Liver (tissue), 9 donors: Measurements from ENCODE around the gene CFAP97D2. TPM values are rescaled to one million over a fixed set of nuclear protein-coding genes. Genes with fewer than 3 reads are reported as not detected.

ENCODE experiments used
- DNase-seq: peaks from one replicate; pipeline ENCODE4 v3.0.0-alpha.2; 2017; ENCODE audit warnings: low spot score
- H3K27ac ChIP-seq, 2 donors: one replicate each; pipeline ENCODE4 v1.7.0; 2013; ENCODE audit warnings: inconsistent platforms in 2 of 2, low read length in 2 of 2, control low read depth in 1 of 2, low read depth in 1 of 2, mild to moderate bottlenecking in 1 of 2
- H3K27me3 ChIP-seq, 4 donors: one replicate each; pipeline versions ENCODE4 v1.6.1 to v1.7.0; 2013; ENCODE audit warnings: low read length in 3 of 4, inconsistent platforms in 1 of 4, mild to moderate bottlenecking in 1 of 4, moderate library complexity in 1 of 4; ENCODE audit not compliant: control insufficient read depth in 4 of 4, insufficient read depth in 4 of 4
- H3K36me3 ChIP-seq, 4 donors: one replicate each; pipeline versions ENCODE4 v1.6.1 to v1.7.0; 2013; ENCODE audit warnings: low read length in 3 of 4, mild to moderate bottlenecking in 3 of 4, low read depth in 1 of 4, moderate library complexity in 1 of 4; ENCODE audit not compliant: control insufficient read depth in 4 of 4, insufficient read depth in 3 of 4
- H3K4me1 ChIP-seq, 4 donors: one replicate each; pipeline versions ENCODE4 v1.6.1 to v1.7.0; 2013; ENCODE audit warnings: low read length in 3 of 4, mild to moderate bottlenecking in 3 of 4, moderate library complexity in 1 of 4; ENCODE audit not compliant: control insufficient read depth in 4 of 4, insufficient read depth in 4 of 4
- H3K4me3 ChIP-seq, 3 donors: one replicate each; pipeline versions ENCODE4 v1.6.1 to v1.7.0; 2013; ENCODE audit warnings: low read length in 3 of 3, control low read depth in 1 of 3, low read depth in 1 of 3, mild to moderate bottlenecking in 1 of 3
- H3K9ac ChIP-seq, 2 donors: one replicate each; pipeline ENCODE4 v1.7.0; 2013; ENCODE audit warnings: low read length in 2 of 2, mild to moderate bottlenecking in 2 of 2, moderate library complexity in 2 of 2, control low read depth in 1 of 2, low read depth in 1 of 2
- H3K9me3 ChIP-seq, 4 donors: one replicate each; pipeline versions ENCODE4 v1.6.1 to v1.7.0; 2013; ENCODE audit warnings: low read length in 3 of 4; ENCODE audit not compliant: control insufficient read depth in 4 of 4
- EGR1 ChIP-seq, 2 donors: IDR thresholded peaks; 2 replicates each; pipeline ENCODE4 v1.6.1; 2016 to 2018; ENCODE audit warnings: antibody characterized with exemption in 2 of 2, low read depth in 2 of 2
- FOXA1 ChIP-seq: IDR thresholded peaks from 2 replicates; pipeline ENCODE4 v1.6.1; 2016; ENCODE audit warnings: antibody characterized with exemption
- FOXA2 ChIP-seq: IDR thresholded peaks from 2 replicates; pipeline ENCODE4 v1.6.1; 2016; ENCODE audit warnings: antibody characterized with exemption
- GABPA ChIP-seq, 2 donors: IDR thresholded peaks in 1 of 2; conservative IDR thresholded peaks in 1 of 2; 2 replicates each; pipeline ENCODE4 v1.6.1; 2016; ENCODE audit warnings: antibody characterized with exemption in 2 of 2, mild to moderate bottlenecking in 1 of 2, moderate library complexity in 1 of 2
- HNF4G ChIP-seq: IDR thresholded peaks from 2 replicates; pipeline ENCODE4 v1.6.1; 2016; ENCODE audit warnings: antibody characterized with exemption
- JUND ChIP-seq, 2 donors: IDR thresholded peaks; 2 replicates each; pipeline ENCODE4 v1.6.1; 2016; ENCODE audit warnings: antibody characterized with exemption in 2 of 2
- MAX ChIP-seq: IDR thresholded peaks from 2 replicates; pipeline ENCODE4 v1.6.1; 2016; ENCODE audit warnings: antibody characterized with exemption
- NR2F2 ChIP-seq: IDR thresholded peaks from 2 replicates; pipeline ENCODE4 v1.6.1; 2016; ENCODE audit warnings: antibody characterized with exemption
- RAD21 ChIP-seq, 2 donors: IDR thresholded peaks; 2 replicates each; pipeline ENCODE4 v1.6.1; 2016; ENCODE audit warnings: antibody characterized with exemption in 2 of 2, mild to moderate bottlenecking in 2 of 2
- RXRA ChIP-seq, 2 donors: IDR thresholded peaks; 2 replicates each; pipeline ENCODE4 v1.6.1; 2017 to 2018; ENCODE audit warnings: antibody characterized with exemption in 2 of 2, mild to moderate bottlenecking in 1 of 2
- SP1 ChIP-seq: IDR thresholded peaks from 2 replicates; pipeline ENCODE4 v1.6.1; 2018; ENCODE audit warnings: antibody characterized with exemption, mild to moderate bottlenecking
- TAF1 ChIP-seq: conservative IDR thresholded peaks from 2 replicates; pipeline ENCODE4 v1.6.1; 2016; ENCODE audit warnings: antibody characterized with exemption, mild to moderate bottlenecking
- YY1 ChIP-seq: IDR thresholded peaks from 2 replicates; pipeline ENCODE4 v1.6.1; 2016; ENCODE audit warnings: antibody characterized with exemption, mild to moderate bottlenecking
- ZBTB33 ChIP-seq: IDR thresholded peaks from 2 replicates; pipeline ENCODE4 v1.6.1; 2016; ENCODE audit warnings: antibody characterized with exemption
- WGBS: extraction: QIAGEN DNeasy Blood & Tissue Kit; methylation state at CpG from one replicate; pipeline ENCODE4 v1.1.7; 2013; 5-methylcytosine and 5-hydroxymethylcytosine counted together
- polyA plus RNA-seq, 2 donors: library from polyadenylated mRNA; stranded (reverse) in 1 of 2; unstranded in 1 of 2; fragments of 200-250 nt in 1 of 2; fragments of >200 nt in 1 of 2; fragmentation: Nextera tagmentation in 1 of 2; extraction: Ambion mirVana in 1 of 2; gene quantifications; one replicate each; pipeline versions ENCODE4 v1.2.1 to v1.2.3, GENCODE V29; 2013 to 2015
- total RNA-seq, 2 donors: library from RNA; depleted of rRNA; stranded (reverse); fragments of >200 nt; gene quantifications; one replicate each; pipeline ENCODE4 v1.2.3, GENCODE V29; 2014
- TF ChIP-seq, protein P1 (sequence below): fragments of 150-350 bp; IDR thresholded peaks from 2 replicates; pipeline ENCODE4 v1.5.1; 2017; ENCODE audit warnings: improper control_type of control experiment, low read depth, low read length; ENCODE audit not compliant: missing input control
- TF ChIP-seq, protein P2 (sequence below): IDR thresholded peaks from 2 replicates; pipeline ENCODE4 v1.6.1; 2016; ENCODE audit warnings: antibody characterized with exemption
- TF ChIP-seq, protein P3 (sequence below): IDR thresholded peaks from 2 replicates; pipeline ENCODE4 v1.6.1; 2016; ENCODE audit warnings: antibody characterized with exemption, mild to moderate bottlenecking
- donor health status: healthy.
- donor health status: healthy.
- donor health status: healthy.
- donor health status: healthy.
- donor health status: healthy.

CFAP97D2 gene
- total and polyA plus RNA-seq, 4 donors = not detected

- H3K9ac ChIP-seq = no peak overlapping the region
Observed at GRCh38 chr13:114234266-114234644, 55.2 kb downstream of the CFAP97D2 start.

DNA sequence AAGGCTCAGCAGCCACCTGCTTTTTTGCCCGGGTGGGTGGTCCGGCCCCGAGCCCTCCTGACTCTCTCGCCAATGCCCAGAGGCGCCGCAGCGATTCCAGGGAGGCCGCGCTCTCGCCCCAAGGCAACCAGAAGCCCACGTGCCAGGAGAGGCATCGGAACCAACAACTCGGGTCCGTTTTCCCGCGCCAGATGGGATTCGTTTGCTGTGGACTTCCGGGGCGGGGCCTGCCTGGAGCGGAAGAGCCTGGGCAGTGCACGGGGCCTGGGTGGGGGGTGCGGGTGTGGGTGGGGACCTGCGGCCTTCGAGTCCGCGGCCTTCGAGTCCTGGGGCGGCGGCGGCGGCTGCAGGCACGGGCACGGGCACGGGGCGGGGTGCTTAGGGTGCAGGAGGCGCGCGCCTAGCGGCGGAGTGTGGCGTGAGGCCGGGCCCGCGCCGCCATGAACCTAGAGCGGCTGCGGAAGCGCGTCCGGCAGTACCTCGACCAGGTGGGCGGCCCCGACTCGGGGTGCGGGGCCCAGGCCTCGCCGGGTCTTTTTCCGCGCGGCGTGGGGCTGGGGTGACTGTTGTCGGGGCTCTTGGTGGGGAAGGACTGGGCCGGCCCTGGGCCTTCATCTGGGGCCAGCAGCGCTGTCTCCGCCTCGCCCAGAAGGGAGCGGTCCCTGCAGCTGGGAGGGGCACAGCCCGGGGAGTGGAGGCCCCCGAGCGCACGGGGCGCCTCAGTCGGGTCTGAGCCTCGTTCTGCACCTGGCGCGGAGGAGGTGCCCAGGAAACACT lies 55.8 kb downstream of the CFAP97D2 start, which contains the start of gene CDC16:
CDC16 (plus strand) TSS at position 253 of the 777 bp plus-strand sequence; CDS start at position 441, 188 bp downstream.
- H3K4me3 ChIP-seq = peak within 1 kb of the TSS; percentile 57 to 99 (median 82)
- peaks cover 6 to 15% (median 7%) of the 10 kb centered on the region in 4 donors for H3K4me1 ChIP-seq
- H3K9ac ChIP-seq = peak within 1 kb of the TSS; percentile 78 to 83
- WGBS = 1% methylated on average over 76 of the region's 76 CpGs
- no peaks in the 10 kb centered on the region for H3K27me3 ChIP-seq
- TF ChIP-seq, protein P1, sequence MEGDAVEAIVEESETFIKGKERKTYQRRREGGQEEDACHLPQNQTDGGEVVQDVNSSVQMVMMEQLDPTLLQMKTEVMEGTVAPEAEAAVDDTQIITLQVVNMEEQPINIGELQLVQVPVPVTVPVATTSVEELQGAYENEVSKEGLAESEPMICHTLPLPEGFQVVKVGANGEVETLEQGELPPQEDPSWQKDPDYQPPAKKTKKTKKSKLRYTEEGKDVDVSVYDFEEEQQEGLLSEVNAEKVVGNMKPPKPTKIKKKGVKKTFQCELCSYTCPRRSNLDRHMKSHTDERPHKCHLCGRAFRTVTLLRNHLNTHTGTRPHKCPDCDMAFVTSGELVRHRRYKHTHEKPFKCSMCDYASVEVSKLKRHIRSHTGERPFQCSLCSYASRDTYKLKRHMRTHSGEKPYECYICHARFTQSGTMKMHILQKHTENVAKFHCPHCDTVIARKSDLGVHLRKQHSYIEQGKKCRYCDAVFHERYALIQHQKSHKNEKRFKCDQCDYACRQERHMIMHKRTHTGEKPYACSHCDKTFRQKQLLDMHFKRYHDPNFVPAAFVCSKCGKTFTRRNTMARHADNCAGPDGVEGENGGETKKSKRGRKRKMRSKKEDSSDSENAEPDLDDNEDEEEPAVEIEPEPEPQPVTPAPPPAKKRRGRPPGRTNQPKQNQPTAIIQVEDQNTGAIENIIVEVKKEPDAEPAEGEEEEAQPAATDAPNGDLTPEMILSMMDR = peak; percentile 14
- TF ChIP-seq SP1 (peak; percentile 51), GABPA (IDR thresholded peaks at IDR 0.05 in 1 of 2, conservative IDR thresholded peaks at IDR 0.05 in 1 of 2) (peak; percentile 86 to 94), YY1 (no peak), MAX (peak; percentile 98), RAD21 (IDR thresholded peaks at IDR 0.05) (no peak), FOXA2 (no peak)
- TF ChIP-seq, protein P2, sequence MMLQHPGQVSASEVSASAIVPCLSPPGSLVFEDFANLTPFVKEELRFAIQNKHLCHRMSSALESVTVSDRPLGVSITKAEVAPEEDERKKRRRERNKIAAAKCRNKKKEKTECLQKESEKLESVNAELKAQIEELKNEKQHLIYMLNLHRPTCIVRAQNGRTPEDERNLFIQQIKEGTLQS = no peak
- H3K27ac ChIP-seq = peak within 1 kb of the TSS; percentile 82 to 84
- H3K36me3 ChIP-seq = peaks cover 2 to 23% (median 22%) of the 10 kb centered on the region in 4 donors
- no peaks in the 10 kb centered on the region for H3K9me3 ChIP-seq
- peak; percentile 92 for DNase-seq

More at GRCh38 chr13:114234266-114234644, 55.2 kb downstream of the CFAP97D2 start:
- Histone ChIP-seq H3K4me3 (peak overlapping the region in 2 of 3 donors; percentile 19 to 99), H3K27ac (peak overlapping the region; percentile 82 to 84), H3K9me3 (no peaks in the 10 kb centered on the region), H3K36me3 (peaks cover 2 to 18% (median 17%) of the 10 kb centered on the region in 4 donors), H3K27me3 (no peaks in the 10 kb centered on the region), H3K4me1 (peaks cover 6 to 18% (median 7%) of the 10 kb centered on the region in 4 donors)
- DNase-seq = no peak
- TF ChIP-seq ZBTB33 = no peak
- TF ChIP-seq HNF4G = no peak
- no peak for TF ChIP-seq TAF1
- TF ChIP-seq RAD21 (IDR thresholded peaks at IDR 0.05) = no peak
- TF ChIP-seq RXRA (IDR thresholded peaks at IDR 0.05) = no peak
- TF ChIP-seq EGR1 (IDR thresholded peaks at IDR 0.05; ENCODE audit: low read depth in 2 of 2) = no peak
- no peak for TF ChIP-seq FOXA2
- TF ChIP-seq MAX = no peak
- TF ChIP-seq FOXA1 = no peak
- no peak for TF ChIP-seq JUND (IDR thresholded peaks at IDR 0.05)
- TF ChIP-seq, protein P3, sequence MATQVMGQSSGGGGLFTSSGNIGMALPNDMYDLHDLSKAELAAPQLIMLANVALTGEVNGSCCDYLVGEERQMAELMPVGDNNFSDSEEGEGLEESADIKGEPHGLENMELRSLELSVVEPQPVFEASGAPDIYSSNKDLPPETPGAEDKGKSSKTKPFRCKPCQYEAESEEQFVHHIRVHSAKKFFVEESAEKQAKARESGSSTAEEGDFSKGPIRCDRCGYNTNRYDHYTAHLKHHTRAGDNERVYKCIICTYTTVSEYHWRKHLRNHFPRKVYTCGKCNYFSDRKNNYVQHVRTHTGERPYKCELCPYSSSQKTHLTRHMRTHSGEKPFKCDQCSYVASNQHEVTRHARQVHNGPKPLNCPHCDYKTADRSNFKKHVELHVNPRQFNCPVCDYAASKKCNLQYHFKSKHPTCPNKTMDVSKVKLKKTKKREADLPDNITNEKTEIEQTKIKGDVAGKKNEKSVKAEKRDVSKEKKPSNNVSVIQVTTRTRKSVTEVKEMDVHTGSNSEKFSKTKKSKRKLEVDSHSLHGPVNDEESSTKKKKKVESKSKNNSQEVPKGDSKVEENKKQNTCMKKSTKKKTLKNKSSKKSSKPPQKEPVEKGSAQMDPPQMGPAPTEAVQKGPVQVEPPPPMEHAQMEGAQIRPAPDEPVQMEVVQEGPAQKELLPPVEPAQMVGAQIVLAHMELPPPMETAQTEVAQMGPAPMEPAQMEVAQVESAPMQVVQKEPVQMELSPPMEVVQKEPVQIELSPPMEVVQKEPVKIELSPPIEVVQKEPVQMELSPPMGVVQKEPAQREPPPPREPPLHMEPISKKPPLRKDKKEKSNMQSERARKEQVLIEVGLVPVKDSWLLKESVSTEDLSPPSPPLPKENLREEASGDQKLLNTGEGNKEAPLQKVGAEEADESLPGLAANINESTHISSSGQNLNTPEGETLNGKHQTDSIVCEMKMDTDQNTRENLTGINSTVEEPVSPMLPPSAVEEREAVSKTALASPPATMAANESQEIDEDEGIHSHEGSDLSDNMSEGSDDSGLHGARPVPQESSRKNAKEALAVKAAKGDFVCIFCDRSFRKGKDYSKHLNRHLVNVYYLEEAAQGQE = no peak
- TF ChIP-seq NR2F2 = no peak
- 75% methylated on average over 4 of the region's 4 CpGs for WGBS
